HG02852 (cell line): ENCODE measurements around the gene MRPL40.
"Not testable (repeated sequence)": the region's sequence is repeated elsewhere in the genome, so short reads cannot be mapped to it uniquely, and the experiment has no call there.

Experiments
- ATAC-seq: cut with Tn5 transposase; IDR thresholded peaks from one replicate; pipeline ENCODE4 v1.9.1; 2021; ENCODE audit warnings: mild to moderate bottlenecking, moderate library complexity; ENCODE audit not compliant: unreplicated experiment

MRPL40 gene

GRCh38 chr22:19438298-19438697 lies 6.0 kb downstream of the MRPL40 start:
- no peak for ATAC-seq

GRCh38 chr22:19440411-19441195 lies 8.3 kb downstream of the MRPL40 start:
- no peak for ATAC-seq

- ATAC-seq, result no peak
These were observed 9.8 kb downstream of the MRPL40 start for GRCh38 chr22:19442166-19442565.

GRCh38 chr22:19443544-19444211 lies 11.3 kb downstream of the MRPL40 start:
- ATAC-seq, result no peak

DNA sequence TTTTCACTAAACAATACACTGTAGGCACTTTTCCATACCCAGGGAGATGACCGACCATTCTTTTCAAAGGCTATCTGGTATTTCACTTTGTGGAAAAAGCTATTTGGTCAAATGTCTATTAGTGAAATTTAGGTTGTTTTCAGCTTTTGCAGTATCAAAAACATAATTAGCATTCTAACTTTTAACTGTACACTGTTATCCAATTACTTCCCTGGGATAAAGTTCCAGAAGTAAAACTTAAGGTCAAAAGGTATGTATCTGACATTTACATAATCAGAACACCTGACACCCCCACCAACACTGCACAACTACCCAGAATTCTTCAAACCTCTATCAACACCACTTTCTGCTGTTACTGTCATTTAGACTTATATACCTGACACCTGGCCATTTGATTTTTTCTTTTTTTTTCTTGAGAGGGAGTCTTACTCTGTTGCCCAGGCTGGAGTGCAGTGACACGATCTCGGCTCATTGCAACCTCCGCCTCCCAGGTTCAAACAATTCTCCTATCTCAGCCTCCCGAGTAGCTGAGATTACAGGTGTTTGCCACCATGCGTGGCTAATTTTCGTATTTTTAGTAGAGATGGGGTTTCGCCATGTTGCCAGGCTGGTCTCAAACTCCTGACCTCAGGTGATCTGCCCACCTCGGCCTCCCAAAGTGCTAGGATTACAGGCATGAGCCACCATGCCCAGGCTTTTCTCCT lies 13.1 kb downstream of the MRPL40 start:
- ATAC-seq, result not testable (repeated sequence)

DNA sequence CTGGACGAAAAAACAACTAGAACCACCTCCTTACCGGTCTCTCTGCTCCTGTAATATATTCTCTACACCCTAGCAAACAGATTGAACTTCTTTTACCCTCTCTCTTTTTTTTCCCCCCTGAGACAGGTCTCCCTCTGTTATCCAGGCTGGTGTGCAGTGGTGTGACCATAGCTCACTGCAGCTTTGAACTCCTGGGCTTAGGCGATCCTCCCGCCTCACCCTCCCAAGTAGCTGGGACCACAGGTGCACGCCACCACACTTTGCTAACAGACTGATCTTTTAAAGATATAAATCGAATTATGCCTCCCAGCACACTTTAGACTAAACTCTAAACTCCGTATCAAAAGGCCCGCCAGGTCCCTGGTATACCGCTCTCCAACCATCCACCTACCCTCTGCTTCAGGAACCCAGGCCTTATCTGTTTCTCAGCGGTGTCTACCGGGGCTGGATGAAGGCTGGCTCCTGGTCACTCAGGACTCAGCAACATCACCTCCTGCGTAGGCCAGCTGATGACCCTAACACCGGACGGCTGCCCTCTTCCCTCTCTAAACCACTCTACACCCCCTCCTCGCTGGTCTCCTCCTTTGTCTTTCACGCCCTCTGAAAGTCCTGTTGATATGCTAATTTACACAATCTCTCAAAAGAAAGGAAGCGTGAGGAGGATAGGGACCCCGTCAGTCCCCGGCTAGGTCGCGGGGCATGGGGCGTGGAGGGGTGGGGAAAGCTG lies 14.4 kb downstream of the MRPL40 start:
- no peak for ATAC-seq

GRCh38 chr22:19447330-19448075 lies 15.2 kb downstream of the MRPL40 start, which contains the start of gene C22orf39:
Gene C22orf39 (minus strand): TSS chr22:19447711. CDS start chr22:19447688, 23 bp downstream.
- peak; percentile 79 for ATAC-seq

DNA sequence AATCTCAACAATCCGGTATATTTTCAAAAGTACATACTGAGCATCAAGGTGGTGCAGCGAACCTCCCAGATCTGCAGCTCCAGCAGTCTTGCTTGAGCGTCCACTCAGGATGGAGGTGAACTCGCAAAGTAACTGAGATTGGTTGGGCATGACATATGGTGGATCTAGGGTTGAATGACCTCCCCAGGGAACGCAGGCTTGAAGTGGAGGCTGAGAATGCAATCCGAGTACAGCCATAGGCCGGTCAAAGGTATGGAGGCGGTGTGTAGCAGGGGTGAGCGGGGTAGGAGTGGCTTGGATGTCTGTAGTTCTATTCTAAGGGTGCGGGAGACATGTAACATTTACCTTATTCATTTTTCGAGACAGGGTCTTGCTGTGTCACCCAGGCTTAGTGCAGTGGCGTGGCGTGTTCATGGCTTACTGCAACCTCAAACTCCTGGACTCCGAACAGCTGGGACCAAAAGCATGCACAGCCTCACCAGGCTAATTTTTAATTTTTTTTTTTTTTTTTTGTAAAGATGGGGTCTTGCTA lies 15.8 kb downstream of the MRPL40 start:
- ATAC-seq, result no peak

DNA sequence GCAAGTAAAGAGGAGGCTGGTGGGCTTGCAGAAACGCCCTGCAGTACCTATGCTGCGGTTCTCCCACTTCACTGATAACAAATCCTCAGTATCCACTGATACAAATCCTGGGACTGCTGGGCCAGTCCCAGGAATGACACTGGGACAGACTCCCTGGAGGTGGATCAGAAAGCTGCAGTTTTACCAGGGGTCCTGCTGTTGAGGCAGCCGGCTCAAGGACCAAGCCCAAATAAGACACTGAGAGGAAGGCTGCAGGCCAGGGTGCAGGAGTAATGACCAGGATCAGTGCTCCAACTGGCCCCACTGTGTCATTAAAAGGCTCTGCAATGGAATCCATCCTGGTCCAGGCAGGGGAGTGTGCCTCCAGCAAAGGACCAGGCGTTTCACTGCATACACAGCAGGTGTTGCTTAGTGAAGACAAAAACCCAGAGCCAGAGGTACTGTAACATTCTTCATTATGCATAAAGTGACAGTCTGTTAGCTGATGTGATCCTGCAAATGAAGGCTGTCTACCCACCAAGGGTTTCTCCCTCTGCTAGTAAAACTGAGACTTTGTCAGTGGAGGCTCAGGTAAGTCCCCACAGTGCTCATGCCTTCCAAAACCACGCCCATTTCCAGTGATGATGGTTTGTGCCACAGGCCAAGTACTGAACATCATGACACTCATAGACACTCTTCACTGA lies 16.5 kb downstream of the MRPL40 start:
- no peak for ATAC-seq

DNA sequence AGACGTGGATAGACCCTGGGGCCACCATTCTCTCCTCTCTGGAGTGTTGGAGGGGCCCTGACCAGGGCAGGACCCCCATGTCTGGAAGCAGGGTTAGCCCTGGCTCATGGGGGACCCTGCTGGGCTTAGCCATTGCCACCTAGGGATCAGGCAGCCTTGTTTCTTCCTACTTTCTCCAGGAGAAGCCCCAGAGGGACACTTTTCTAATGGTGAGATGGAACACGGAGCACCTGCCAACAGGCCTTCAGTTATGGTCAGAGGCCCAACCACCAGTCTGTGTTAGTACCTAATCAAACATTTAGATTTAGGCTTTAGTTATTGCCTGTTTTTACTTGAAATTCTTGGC lies 17.1 kb downstream of the MRPL40 start:
- ATAC-seq, result no peak

DNA sequence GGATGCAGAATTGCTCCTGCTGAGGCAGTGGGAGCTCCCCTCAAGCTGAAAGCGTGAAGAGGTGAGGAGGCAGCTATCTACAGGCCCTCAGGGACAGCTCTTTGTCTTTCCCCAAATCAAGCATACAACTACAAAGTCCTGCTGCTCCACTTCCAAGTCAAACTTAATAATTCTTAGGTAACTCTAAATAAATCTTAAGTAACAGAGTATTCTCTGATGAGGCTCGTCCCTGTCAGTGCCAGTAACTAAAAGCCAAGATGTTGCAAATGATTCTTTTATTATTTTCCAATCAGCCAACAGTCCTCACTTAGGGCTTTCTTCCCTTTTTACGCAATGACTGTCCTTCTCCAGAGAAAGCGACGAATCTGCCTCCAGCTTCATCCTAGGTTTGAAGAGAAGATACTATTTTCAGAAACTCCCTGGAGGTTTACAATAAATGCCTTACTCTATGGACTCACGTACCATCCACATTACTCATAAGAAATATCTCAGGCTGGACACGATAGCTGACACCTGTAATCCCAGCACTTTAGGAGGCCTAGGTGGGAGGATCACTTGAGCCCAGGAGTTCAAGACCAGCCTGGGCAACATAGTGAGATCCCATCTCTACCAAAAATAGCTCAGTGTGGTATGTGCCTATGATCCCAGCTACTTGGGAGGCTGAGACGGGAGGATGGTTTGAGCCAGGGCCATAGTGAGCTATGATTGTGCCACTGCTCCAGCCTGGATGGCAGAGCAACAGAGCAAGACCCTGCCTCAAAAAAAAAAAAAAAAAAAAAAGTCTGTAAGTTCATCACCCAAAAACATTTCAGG lies 18.2 kb downstream of the MRPL40 start:
- no peak for ATAC-seq

GRCh38 chr22:19451570-19451969 lies 19.2 kb downstream of the MRPL40 start:
- ATAC-seq, result no peak

- no peak for ATAC-seq
These were observed 21.4 kb downstream of the MRPL40 start for GRCh38 chr22:19453718-19454117.

- no peak for ATAC-seq
These were observed 21.8 kb downstream of the MRPL40 start for GRCh38 chr22:19454156-19454555.

- ATAC-seq, result no peak
These were observed 22.7 kb downstream of the MRPL40 start for GRCh38 chr22:19455033-19455432.

- ATAC-seq, result no peak
These were observed 23.4 kb downstream of the MRPL40 start for GRCh38 chr22:19455585-19456370.

DNA sequence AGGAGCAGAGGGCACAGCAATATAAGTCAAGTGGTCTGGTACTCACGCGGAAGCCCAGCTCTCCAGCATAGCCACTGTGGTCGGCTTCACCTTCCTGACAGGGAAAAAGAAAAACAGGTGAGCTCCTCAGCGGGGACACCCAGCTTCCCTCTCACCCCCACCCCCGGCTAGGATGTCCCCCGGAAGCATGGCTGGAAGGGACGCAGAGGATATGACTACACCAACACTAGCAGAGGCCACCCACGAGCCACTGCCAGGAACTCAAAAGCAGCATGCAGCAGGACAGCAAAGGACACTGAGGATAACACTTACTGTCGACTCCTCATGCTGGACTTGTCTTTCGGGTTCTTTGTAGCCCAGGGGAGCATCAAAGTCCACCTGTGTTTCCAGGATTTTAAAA lies 24.2 kb downstream of the MRPL40 start:
- no peak for ATAC-seq

GRCh38 chr22:19457828-19458428 lies 25.6 kb downstream of the MRPL40 start:
- no peak for ATAC-seq
